Liver (tissue), 9 donors: ENCODE data around the gene C3orf18. TPM values are rescaled to one million over a fixed set of nuclear protein-coding genes. Genes with fewer than 3 reads are reported as not detected.
A peak's percentile ranks its signal among the peaks of the same experiment; 100 is the strongest.

ENCODE experiments used
- DNase-seq: peaks from one replicate; pipeline ENCODE4 v3.0.0-alpha.2; 2017; ENCODE audit warnings: low spot score
- H3K27ac ChIP-seq, 2 donors: one replicate each; pipeline ENCODE4 v1.7.0; 2013; ENCODE audit warnings: inconsistent platforms in 2 of 2, low read length in 2 of 2, control low read depth in 1 of 2, low read depth in 1 of 2, mild to moderate bottlenecking in 1 of 2
- H3K27me3 ChIP-seq, 4 donors: one replicate each; pipeline versions ENCODE4 v1.6.1 to v1.7.0; 2013; ENCODE audit warnings: low read length in 3 of 4, inconsistent platforms in 1 of 4, mild to moderate bottlenecking in 1 of 4, moderate library complexity in 1 of 4; ENCODE audit not compliant: control insufficient read depth in 4 of 4, insufficient read depth in 4 of 4
- H3K36me3 ChIP-seq, 4 donors: one replicate each; pipeline versions ENCODE4 v1.6.1 to v1.7.0; 2013; ENCODE audit warnings: low read length in 3 of 4, mild to moderate bottlenecking in 3 of 4, low read depth in 1 of 4, moderate library complexity in 1 of 4; ENCODE audit not compliant: control insufficient read depth in 4 of 4, insufficient read depth in 3 of 4
- H3K4me1 ChIP-seq, 4 donors: one replicate each; pipeline versions ENCODE4 v1.6.1 to v1.7.0; 2013; ENCODE audit warnings: low read length in 3 of 4, mild to moderate bottlenecking in 3 of 4, moderate library complexity in 1 of 4; ENCODE audit not compliant: control insufficient read depth in 4 of 4, insufficient read depth in 4 of 4
- H3K4me3 ChIP-seq, 3 donors: one replicate each; pipeline versions ENCODE4 v1.6.1 to v1.7.0; 2013; ENCODE audit warnings: low read length in 3 of 3, control low read depth in 1 of 3, low read depth in 1 of 3, mild to moderate bottlenecking in 1 of 3
- H3K9ac ChIP-seq, 2 donors: one replicate each; pipeline ENCODE4 v1.7.0; 2013; ENCODE audit warnings: low read length in 2 of 2, mild to moderate bottlenecking in 2 of 2, moderate library complexity in 2 of 2, control low read depth in 1 of 2, low read depth in 1 of 2
- H3K9me3 ChIP-seq, 4 donors: one replicate each; pipeline versions ENCODE4 v1.6.1 to v1.7.0; 2013; ENCODE audit warnings: low read length in 3 of 4; ENCODE audit not compliant: control insufficient read depth in 4 of 4
- ATF3 ChIP-seq: IDR thresholded peaks from 2 replicates; pipeline ENCODE4 v1.6.1; 2016; ENCODE audit warnings: antibody characterized with exemption
- EGR1 ChIP-seq, 2 donors: IDR thresholded peaks; 2 replicates each; pipeline ENCODE4 v1.6.1; 2016 to 2018; ENCODE audit warnings: antibody characterized with exemption in 2 of 2, low read depth in 2 of 2
- FOXA1 ChIP-seq: IDR thresholded peaks from 2 replicates; pipeline ENCODE4 v1.6.1; 2016; ENCODE audit warnings: antibody characterized with exemption
- FOXA2 ChIP-seq: IDR thresholded peaks from 2 replicates; pipeline ENCODE4 v1.6.1; 2016; ENCODE audit warnings: antibody characterized with exemption
- GABPA ChIP-seq, 2 donors: IDR thresholded peaks in 1 of 2; conservative IDR thresholded peaks in 1 of 2; 2 replicates each; pipeline ENCODE4 v1.6.1; 2016; ENCODE audit warnings: antibody characterized with exemption in 2 of 2, mild to moderate bottlenecking in 1 of 2, moderate library complexity in 1 of 2
- HNF4A ChIP-seq, 2 donors: conservative IDR thresholded peaks; 2 replicates each; pipeline ENCODE4 v1.6.1; 2016; ENCODE audit warnings: antibody characterized with exemption in 2 of 2, mild to moderate bottlenecking in 2 of 2
- HNF4G ChIP-seq: IDR thresholded peaks from 2 replicates; pipeline ENCODE4 v1.6.1; 2016; ENCODE audit warnings: antibody characterized with exemption
- JUND ChIP-seq, 2 donors: IDR thresholded peaks; 2 replicates each; pipeline ENCODE4 v1.6.1; 2016; ENCODE audit warnings: antibody characterized with exemption in 2 of 2
- RAD21 ChIP-seq, 2 donors: IDR thresholded peaks; 2 replicates each; pipeline ENCODE4 v1.6.1; 2016; ENCODE audit warnings: antibody characterized with exemption in 2 of 2, mild to moderate bottlenecking in 2 of 2
- REST ChIP-seq: IDR thresholded peaks from 2 replicates; pipeline ENCODE4 v1.6.1; 2016; ENCODE audit warnings: antibody characterized with exemption, mild to moderate bottlenecking
- RXRA ChIP-seq, 2 donors: IDR thresholded peaks; 2 replicates each; pipeline ENCODE4 v1.6.1; 2017 to 2018; ENCODE audit warnings: antibody characterized with exemption in 2 of 2, mild to moderate bottlenecking in 1 of 2
- SP1 ChIP-seq: IDR thresholded peaks from 2 replicates; pipeline ENCODE4 v1.6.1; 2018; ENCODE audit warnings: antibody characterized with exemption, mild to moderate bottlenecking
- TAF1 ChIP-seq: conservative IDR thresholded peaks from 2 replicates; pipeline ENCODE4 v1.6.1; 2016; ENCODE audit warnings: antibody characterized with exemption, mild to moderate bottlenecking
- YY1 ChIP-seq: IDR thresholded peaks from 2 replicates; pipeline ENCODE4 v1.6.1; 2016; ENCODE audit warnings: antibody characterized with exemption, mild to moderate bottlenecking
- WGBS: extraction: QIAGEN DNeasy Blood & Tissue Kit; methylation state at CpG from one replicate; pipeline ENCODE4 v1.1.7; 2013; 5-methylcytosine and 5-hydroxymethylcytosine counted together
- polyA plus RNA-seq, 2 donors: library from polyadenylated mRNA; stranded (reverse) in 1 of 2; unstranded in 1 of 2; fragments of 200-250 nt in 1 of 2; fragments of >200 nt in 1 of 2; fragmentation: Nextera tagmentation in 1 of 2; extraction: Ambion mirVana in 1 of 2; gene quantifications; one replicate each; pipeline versions ENCODE4 v1.2.1 to v1.2.3, GENCODE V29; 2013 to 2015
- total RNA-seq, 2 donors: library from RNA; depleted of rRNA; stranded (reverse); fragments of >200 nt; gene quantifications; one replicate each; pipeline ENCODE4 v1.2.3, GENCODE V29; 2014
- TF ChIP-seq, protein P1 (sequence below): fragments of 150-350 bp; IDR thresholded peaks from 2 replicates; pipeline ENCODE4 v1.5.1; 2017; ENCODE audit warnings: improper control_type of control experiment, low read depth, low read length; ENCODE audit not compliant: missing input control
- TF ChIP-seq, protein P2 (sequence below): IDR thresholded peaks from 2 replicates; pipeline ENCODE4 v1.6.1; 2016; ENCODE audit warnings: antibody characterized with exemption
- donor health status: healthy.
- donor health status: healthy.
- donor health status: healthy.
- donor health status: healthy.
- donor health status: healthy.

Gene C3orf18
- total and polyA plus RNA-seq, 4 donors = 0.54 to 2.7 (median 1.5) TPM

GRCh38 chr3:50572158-50572557 is 4.6 kb upstream of the C3orf18 start (continued):
- TF ChIP-seq REST = peak; percentile 9
- TF ChIP-seq FOXA1 = no peak
- TF ChIP-seq FOXA2 = peak; percentile 7
- TF ChIP-seq RAD21 (IDR thresholded peaks at IDR 0.05) = peak; percentile 100
- no peak for TF ChIP-seq YY1

- no peak for DNase-seq
These were observed 3.9 kb upstream of the C3orf18 start for GRCh38 chr3:50571486-50571885.

GRCh38 chr3:50570508-50571279 is 3.1 kb upstream of the C3orf18 start:
- DNase-seq = no peak
- Histone ChIP-seq H3K4me3 (peak overlapping the region in 1 of 3 donors; percentile 86), H3K27me3 (no peaks in the 10 kb centered on the region), H3K27ac (no peak overlapping the region), H3K36me3 (no peaks in the 10 kb centered on the region), H3K9me3 (no peaks in the 10 kb centered on the region), H3K9ac (peak overlapping the region in 1 of 2 donors; percentile 51), H3K4me1 (peaks cover 12 to 64% (median 52%) of the 10 kb centered on the region in 4 donors)
- 85% methylated on average over 5 of the region's 5 CpGs for WGBS
- TF ChIP-seq GABPA (IDR thresholded peaks at IDR 0.05 in 1 of 2, conservative IDR thresholded peaks at IDR 0.05 in 1 of 2) (no peak), RXRA (IDR thresholded peaks at IDR 0.05) (no peak), FOXA1 (no peak), SP1 (no peak), HNF4G (no peak), ATF3 (no peak), YY1 (no peak), TAF1 (no peak), REST (no peak), FOXA2 (no peak), JUND (IDR thresholded peaks at IDR 0.05) (no peak), HNF4A (conservative IDR thresholded peaks at IDR 0.05) (no peak), EGR1 (IDR thresholded peaks at IDR 0.05; ENCODE audit: low read depth in 2 of 2) (no peak)
- TF ChIP-seq, protein P1, sequence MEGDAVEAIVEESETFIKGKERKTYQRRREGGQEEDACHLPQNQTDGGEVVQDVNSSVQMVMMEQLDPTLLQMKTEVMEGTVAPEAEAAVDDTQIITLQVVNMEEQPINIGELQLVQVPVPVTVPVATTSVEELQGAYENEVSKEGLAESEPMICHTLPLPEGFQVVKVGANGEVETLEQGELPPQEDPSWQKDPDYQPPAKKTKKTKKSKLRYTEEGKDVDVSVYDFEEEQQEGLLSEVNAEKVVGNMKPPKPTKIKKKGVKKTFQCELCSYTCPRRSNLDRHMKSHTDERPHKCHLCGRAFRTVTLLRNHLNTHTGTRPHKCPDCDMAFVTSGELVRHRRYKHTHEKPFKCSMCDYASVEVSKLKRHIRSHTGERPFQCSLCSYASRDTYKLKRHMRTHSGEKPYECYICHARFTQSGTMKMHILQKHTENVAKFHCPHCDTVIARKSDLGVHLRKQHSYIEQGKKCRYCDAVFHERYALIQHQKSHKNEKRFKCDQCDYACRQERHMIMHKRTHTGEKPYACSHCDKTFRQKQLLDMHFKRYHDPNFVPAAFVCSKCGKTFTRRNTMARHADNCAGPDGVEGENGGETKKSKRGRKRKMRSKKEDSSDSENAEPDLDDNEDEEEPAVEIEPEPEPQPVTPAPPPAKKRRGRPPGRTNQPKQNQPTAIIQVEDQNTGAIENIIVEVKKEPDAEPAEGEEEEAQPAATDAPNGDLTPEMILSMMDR = no peak
- TF ChIP-seq, protein P2, sequence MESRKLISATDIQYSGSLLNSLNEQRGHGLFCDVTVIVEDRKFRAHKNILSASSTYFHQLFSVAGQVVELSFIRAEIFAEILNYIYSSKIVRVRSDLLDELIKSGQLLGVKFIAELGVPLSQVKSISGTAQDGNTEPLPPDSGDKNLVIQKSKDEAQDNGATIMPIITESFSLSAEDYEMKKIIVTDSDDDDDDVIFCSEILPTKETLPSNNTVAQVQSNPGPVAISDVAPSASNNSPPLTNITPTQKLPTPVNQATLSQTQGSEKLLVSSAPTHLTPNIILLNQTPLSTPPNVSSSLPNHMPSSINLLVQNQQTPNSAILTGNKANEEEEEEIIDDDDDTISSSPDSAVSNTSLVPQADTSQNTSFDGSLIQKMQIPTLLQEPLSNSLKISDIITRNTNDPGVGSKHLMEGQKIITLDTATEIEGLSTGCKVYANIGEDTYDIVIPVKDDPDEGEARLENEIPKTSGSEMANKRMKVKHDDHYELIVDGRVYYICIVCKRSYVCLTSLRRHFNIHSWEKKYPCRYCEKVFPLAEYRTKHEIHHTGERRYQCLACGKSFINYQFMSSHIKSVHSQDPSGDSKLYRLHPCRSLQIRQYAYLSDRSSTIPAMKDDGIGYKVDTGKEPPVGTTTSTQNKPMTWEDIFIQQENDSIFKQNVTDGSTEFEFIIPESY = no peak

More at GRCh38 chr3:50571486-50571885, 3.9 kb upstream of the C3orf18 start:
- H3K9ac ChIP-seq = peak overlapping the region in 1 of 2 donors; percentile 10
- H3K4me1 ChIP-seq = peaks cover 12 to 64% (median 52%) of the 10 kb centered on the region in 4 donors
- no peak for TF ChIP-seq ATF3
- H3K36me3 ChIP-seq = no peaks in the 10 kb centered on the region
- WGBS = 36% methylated on average over 4 of the region's 4 CpGs
- H3K27ac ChIP-seq = no peak overlapping the region
- no peak overlapping the region for H3K4me3 ChIP-seq
- no peaks in the 10 kb centered on the region for H3K9me3 ChIP-seq
- no peaks in the 10 kb centered on the region for H3K27me3 ChIP-seq
